ENCODE results near the gene TSSC4. TPM values are rescaled to one million over a fixed set of nuclear protein-coding genes. Genes with fewer than 3 reads are reported as not detected.
A peak's percentile ranks its signal among the peaks of the same experiment; 100 is the strongest.

Gene TSSC4
- total RNA-seq, 1 donor from 2014 or later, result 70.0 TPM

DNA sequence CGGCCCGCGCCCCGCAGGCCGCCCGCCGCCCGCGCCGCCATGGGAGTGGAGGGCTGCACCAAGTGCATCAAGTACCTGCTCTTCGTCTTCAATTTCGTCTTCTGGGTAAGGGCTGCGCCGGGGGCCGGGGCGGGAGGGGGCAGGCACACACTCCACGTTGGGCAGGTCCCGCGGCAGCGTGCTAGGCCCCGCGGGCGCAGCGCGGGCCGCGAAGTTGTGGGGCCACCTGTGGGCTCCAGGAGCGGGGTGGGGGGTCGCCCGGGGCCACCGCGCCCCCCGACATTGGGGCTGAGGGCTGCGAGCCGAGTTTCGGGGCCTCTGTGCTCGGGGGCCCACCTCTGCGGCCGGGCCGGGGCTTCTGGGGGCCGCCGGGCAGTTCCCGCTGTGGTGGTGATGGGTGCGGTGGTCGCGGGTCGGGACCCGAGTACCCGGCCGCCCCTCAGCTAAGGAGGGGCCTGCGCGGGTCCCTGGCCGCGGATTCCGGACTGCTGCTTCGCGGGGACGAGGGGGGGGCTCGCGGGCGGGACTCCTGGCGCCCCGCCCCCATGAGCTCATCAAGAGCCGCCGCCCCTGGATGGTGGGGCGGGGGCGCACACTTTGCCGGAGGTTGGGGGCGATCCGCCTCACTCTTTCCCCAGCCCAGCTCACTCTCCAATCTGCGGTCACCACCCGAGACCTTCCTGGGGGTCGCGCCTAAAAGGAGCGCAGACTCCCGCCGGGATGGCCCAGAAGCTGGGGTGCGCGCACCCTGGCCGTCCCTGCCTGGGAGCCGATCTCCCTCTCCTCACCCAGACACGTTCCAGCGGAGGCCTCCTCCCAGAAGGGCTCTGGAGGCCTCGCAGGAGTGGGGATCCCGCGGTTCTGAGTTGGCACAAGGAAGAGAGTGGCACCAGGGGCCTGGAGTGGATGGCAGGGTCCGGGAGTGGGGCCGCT lies 22.8 kb upstream of the TSSC4 start:
- Histone ChIP-seq H2AFZ (ENCODE audit: low read depth, low read length) (peak overlapping the region; percentile 26), H3K79me2 (ENCODE audit: insufficient read depth, low read length) (peaks cover 53% of the 10 kb centered on the region), H3K27ac (ENCODE audit: low read depth, low read length) (peak overlapping the region; percentile 79), H3K27me3 (ENCODE audit: insufficient read depth, low read length) (no peaks in the 10 kb centered on the region), H4K20me1 (ENCODE audit: insufficient read depth, low read length) (peaks cover 59% of the 10 kb centered on the region), H3K4me1 (ENCODE audit: insufficient read depth, low read length) (peaks cover 33% of the 10 kb centered on the region), H3K4me2 (ENCODE audit: low read length) (peak overlapping the region; percentile 95), H3K4me3 (ENCODE audit: insufficient read depth, low read depth, low read length) (peak overlapping the region; percentile 90), H3K9me3 (ENCODE audit: insufficient read depth, low read depth, low read length) (no peaks in the 10 kb centered on the region), H3K36me3 (ENCODE audit: insufficient read depth, low read length) (no peaks in the 10 kb centered on the region), H3K9ac (ENCODE audit: low read length) (peak overlapping the region; percentile 98)
- FAIRE-seq, result no peak
- no peak for TF ChIP-seq CTCF (IDR thresholded peaks at IDR 0.05; ENCODE audit: insufficient read depth, low read depth, low read length)
- TF ChIP-seq EZH2 (IDR thresholded peaks at IDR 0.05; ENCODE audit: insufficient read depth, low read length), result no peak
- Mint-ChIP-seq H3K27ac (ENCODE audit: unreplicated experiment) (peak overlapping the region; percentile 47), H3K9me3 (ENCODE audit: unreplicated experiment) (no peaks in the 10 kb centered on the region), H3K36me3 (ENCODE audit: low read depth, unreplicated experiment) (peaks cover 2% of the 10 kb centered on the region), H3K4me3 (ENCODE audit: unreplicated experiment) (peak overlapping the region; percentile 89), H3K27me3 (ENCODE audit: low read depth, unreplicated experiment) (no peaks in the 10 kb centered on the region), H3K4me1 (ENCODE audit: low read depth, unreplicated experiment) (peaks cover 19% of the 10 kb centered on the region)
- peak; percentile 20 for DNase-seq (ENCODE audit: low read depth)

DNA sequence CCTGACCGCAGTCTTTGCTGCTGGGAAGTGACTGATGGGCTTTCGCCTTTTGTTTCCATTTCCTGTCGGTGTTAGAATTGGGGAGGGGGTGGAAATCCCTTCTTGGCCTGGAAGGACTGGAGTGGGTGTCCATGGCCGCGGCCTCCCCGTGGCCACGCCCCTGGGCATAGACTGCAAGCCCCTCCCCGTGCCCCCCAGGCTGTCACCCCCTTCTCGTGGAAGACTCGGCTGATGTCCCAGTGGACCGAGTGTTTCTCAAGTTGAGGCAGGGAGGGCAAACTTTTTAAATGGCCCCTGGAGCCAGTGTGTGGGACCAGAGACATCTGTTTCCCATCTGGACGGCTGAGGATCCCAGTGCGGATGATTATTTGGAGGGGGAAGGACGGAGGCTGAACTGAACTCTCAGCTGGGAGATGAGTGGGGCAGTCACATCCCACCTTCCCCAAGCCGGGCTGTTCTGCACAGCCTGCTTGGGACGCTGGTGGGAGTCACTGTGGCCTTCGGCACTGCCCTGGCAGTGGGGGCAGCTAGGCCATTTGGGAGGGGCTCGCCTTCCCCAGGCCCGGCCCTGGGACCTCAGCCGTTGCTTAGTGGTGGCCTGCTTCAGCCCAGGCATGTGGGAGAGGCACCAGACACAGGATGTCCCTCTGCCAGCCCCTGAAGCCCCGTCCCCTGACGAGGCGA lies 21.9 kb upstream of the TSSC4 start:
- Histone ChIP-seq H3K9ac (ENCODE audit: low read length) (peak overlapping the region; percentile 98), H3K36me3 (ENCODE audit: insufficient read depth, low read length) (no peaks in the 10 kb centered on the region), H3K9me3 (ENCODE audit: insufficient read depth, low read depth, low read length) (no peaks in the 10 kb centered on the region), H3K4me2 (ENCODE audit: low read length) (peak overlapping the region; percentile 95), H3K4me1 (ENCODE audit: insufficient read depth, low read length) (peaks cover 42% of the 10 kb centered on the region), H3K4me3 (ENCODE audit: insufficient read depth, low read depth, low read length) (peak overlapping the region; percentile 90), H4K20me1 (ENCODE audit: insufficient read depth, low read length) (peaks cover 68% of the 10 kb centered on the region), H3K27me3 (ENCODE audit: insufficient read depth, low read length) (no peaks in the 10 kb centered on the region), H3K79me2 (ENCODE audit: insufficient read depth, low read length) (peaks cover 62% of the 10 kb centered on the region), H2AFZ (ENCODE audit: low read depth, low read length) (no peak overlapping the region), H3K27ac (ENCODE audit: low read depth, low read length) (peak overlapping the region; percentile 79)
- Mint-ChIP-seq H3K36me3 (ENCODE audit: low read depth, unreplicated experiment) (peaks cover 2% of the 10 kb centered on the region), H3K27ac (ENCODE audit: unreplicated experiment) (peak overlapping the region; percentile 47), H3K9me3 (ENCODE audit: unreplicated experiment) (no peaks in the 10 kb centered on the region), H3K27me3 (ENCODE audit: low read depth, unreplicated experiment) (no peaks in the 10 kb centered on the region), H3K4me3 (ENCODE audit: unreplicated experiment) (peak overlapping the region; percentile 89), H3K4me1 (ENCODE audit: low read depth, unreplicated experiment) (peaks cover 21% of the 10 kb centered on the region)
- TF ChIP-seq CTCF (IDR thresholded peaks at IDR 0.05; ENCODE audit: insufficient read depth, low read depth, low read length) (no peak), EZH2 (IDR thresholded peaks at IDR 0.05; ENCODE audit: insufficient read depth, low read length) (no peak)
- DNase-seq (ENCODE audit: low read depth) (peak; percentile 32), FAIRE-seq (no peak)
